Stimulated activated naive B cell treated with anti-CD40 and anti-IgM and Interleukin-4, amounts not matched to agents 10 μg/mL and 1 μg/mL and 100 μg/mL, for 72 hours (primary cell): ENCODE results near the gene ITGB1BP1.

Source experiments
- ATAC-seq, 2 donors: fragments of 150-1000 bp; cut with Tn5 transposase; replicated peaks; 2 replicates each; pipeline ENCODE4 v1.10.0; 2021; ENCODE audit warnings: moderate library complexity in 1 of 2
- DNase-seq: peaks from one replicate; pipeline ENCODE4 v3.0.0; 2021
- H3K27ac Mint-ChIP-seq: one replicate; pipeline ENCODE4 v1.8.0; 2022; ENCODE audit warnings: mild to moderate bottlenecking, mixed read lengths
- H3K27me3 Mint-ChIP-seq, 2 donors: one replicate each; pipeline ENCODE4 v1.8.0; 2022; ENCODE audit warnings: mixed read lengths in 2 of 2
- H3K36me3 Mint-ChIP-seq, 2 donors: one replicate each; pipeline ENCODE4 v1.8.0; 2022; ENCODE audit warnings: mixed read lengths in 2 of 2, mild to moderate bottlenecking in 1 of 2
- H3K4me1 Mint-ChIP-seq, 2 donors: one replicate each; pipeline ENCODE4 v1.8.0; 2022; ENCODE audit warnings: mixed read lengths in 2 of 2, mild to moderate bottlenecking in 1 of 2
- H3K4me3 Mint-ChIP-seq, 2 donors: one replicate each; pipeline ENCODE4 v1.8.0; 2022; ENCODE audit warnings: mild to moderate bottlenecking in 2 of 2, mixed read lengths in 2 of 2, moderate library complexity in 1 of 2
- H3K9me3 Mint-ChIP-seq, 2 donors: one replicate each; pipeline ENCODE4 v1.8.0; 2022; ENCODE audit warnings: mixed read lengths in 2 of 2, mild to moderate bottlenecking in 1 of 2

ITGB1BP1 gene

DNA sequence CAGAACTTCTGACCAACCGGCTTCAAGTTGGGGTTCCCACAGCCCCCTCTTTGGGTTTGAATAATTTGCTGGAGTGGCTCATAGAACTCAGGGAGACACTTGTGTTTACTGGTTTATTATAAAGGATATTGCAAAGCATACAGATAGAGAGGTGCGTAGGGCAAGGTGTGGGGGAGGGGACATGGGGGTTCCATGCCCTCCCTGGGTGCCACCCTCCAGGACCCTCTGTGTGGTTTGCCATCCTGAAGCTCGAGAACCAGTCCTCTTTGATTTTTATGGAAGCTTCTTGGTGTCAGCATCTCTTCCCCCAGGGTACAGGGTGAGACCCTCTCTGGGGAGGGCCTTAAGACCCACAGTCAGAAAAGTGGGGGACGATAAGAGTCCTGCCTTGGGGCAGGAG is 38.8 kb downstream of the ITGB1BP1 start:
- H3K4me3 Mint-ChIP-seq, result no peak overlapping the region
- H3K27me3 Mint-ChIP-seq, result no peaks in the 10 kb centered on the region
- ATAC-seq, result no peak
- H3K36me3 Mint-ChIP-seq, result peaks cover 0 to 3% of the 10 kb centered on the region in 2 donors
- DNase-seq, result no peak
- peaks cover 5% of the 10 kb centered on the region in 2 donors for H3K9me3 Mint-ChIP-seq
- no peak overlapping the region for H3K27ac Mint-ChIP-seq
- H3K4me1 Mint-ChIP-seq, result no peaks in the 10 kb centered on the region

DNA sequence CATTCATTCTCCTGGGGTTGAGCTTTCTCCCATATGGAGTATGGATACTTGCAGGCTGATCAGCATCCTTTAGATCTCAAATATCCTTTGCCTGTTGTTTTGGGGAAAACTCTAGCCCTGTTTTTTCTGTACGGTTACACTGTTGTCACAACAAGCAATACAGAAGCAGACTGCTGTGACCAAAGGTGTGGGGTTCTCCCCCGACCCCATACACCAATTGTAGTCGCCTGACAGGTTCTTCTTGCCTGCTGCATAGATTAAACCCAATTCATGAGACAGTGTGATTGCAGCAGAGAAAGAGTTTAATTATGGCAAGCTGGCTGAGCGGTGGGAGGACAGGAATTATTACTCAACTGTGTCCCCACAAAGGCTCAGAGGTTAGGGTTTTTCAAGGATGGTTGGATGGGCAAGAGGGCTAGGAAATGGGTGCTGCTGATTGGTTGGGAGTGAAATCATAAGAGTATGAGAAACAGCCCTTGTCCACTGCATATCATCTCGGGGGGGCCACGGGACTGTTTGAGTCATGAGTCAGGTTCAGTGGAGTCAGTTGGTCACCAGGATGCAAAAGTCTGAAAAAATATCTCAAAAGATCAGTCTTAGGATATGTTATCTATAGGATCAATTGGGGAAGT is 40.6 kb downstream of the ITGB1BP1 start:
- no peaks in the 10 kb centered on the region for H3K27me3 Mint-ChIP-seq
- no peak for ATAC-seq

DNA sequence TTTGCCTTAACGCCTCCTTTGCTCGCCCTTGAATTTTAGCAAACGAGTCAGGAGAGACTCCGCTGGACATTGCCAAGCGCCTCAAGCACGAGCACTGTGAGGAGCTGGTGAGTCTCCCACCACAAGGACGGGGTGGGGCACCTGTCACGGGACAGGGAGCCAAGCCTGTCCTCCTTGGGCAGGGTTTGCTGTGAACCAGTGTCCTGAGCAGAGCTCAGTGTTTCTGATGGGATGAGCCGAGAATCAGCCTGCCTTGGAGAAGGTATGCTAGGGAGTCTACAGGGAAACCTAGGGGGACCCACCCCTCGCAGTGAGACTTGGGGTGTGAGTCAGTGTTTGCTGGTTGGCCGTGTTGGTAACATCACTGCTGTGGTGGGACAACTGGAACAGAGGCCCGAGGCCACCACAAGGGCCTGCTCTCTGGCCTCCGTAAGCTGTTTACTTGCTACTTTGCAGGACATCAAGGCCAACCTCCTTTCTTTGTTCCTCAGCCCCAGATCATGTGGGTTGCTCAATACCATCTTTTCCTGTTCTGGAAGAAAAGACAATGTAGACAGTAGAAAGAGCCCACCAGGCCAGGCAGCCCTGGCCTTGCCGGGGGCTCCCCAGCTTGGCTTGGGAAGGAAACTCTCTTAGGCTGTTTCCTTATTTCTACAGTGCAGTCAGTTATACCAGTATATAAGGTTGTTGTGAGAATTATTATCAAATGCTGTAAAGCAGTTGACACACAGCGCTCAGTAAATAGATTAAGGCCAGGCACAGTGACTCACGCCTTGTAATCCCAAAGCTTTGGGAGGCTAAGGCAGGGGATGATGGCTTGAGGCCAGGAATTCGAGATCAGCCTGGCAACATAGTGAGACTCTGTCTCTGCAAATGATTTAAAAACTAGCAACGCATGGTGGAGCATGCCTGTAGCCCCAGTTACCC is 42.4 kb downstream of the ITGB1BP1 start:
- DNase-seq (no peak), ATAC-seq (no peak)
- H3K27ac Mint-ChIP-seq, result no peak overlapping the region
- H3K4me3 Mint-ChIP-seq, result no peak overlapping the region
- H3K4me1 Mint-ChIP-seq, result peaks cover 0 to 11% of the 10 kb centered on the region in 2 donors
- no peaks in the 10 kb centered on the region for H3K36me3 Mint-ChIP-seq
- H3K27me3 Mint-ChIP-seq, result no peaks in the 10 kb centered on the region
- H3K9me3 Mint-ChIP-seq, result no peaks in the 10 kb centered on the region

More for the DNA sequence above, 40.6 kb downstream of the ITGB1BP1 start:
- H3K36me3 Mint-ChIP-seq, result peaks cover 0 to 3% of the 10 kb centered on the region in 2 donors
- DNase-seq, result no peak
- H3K4me1 Mint-ChIP-seq, result no peaks in the 10 kb centered on the region
- H3K4me3 Mint-ChIP-seq, result no peak overlapping the region
- H3K9me3 Mint-ChIP-seq, result peaks cover 5% of the 10 kb centered on the region in 2 donors
- no peak overlapping the region for H3K27ac Mint-ChIP-seq

DNA sequence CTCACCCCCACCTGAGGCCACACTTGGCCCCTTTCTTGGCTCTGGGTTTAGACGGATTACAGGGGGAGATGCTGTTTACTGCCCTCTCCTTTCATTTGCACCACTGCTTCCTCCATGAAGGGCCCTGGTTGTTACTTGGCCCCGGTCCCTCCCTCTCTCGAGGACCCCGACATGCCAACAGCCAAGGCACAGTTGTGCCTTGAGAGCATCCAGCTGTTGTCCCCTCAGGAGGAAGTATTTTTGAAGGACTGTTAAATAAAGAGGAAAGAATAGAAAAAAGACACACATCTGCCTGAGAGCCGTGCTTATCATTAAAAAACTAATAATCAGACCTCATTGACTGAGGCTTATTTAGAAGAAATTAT is 44.0 kb downstream of the ITGB1BP1 start:
- Mint-ChIP-seq H3K36me3 (no peaks in the 10 kb centered on the region), H3K4me1 (peaks cover 0 to 12% of the 10 kb centered on the region in 2 donors), H3K9me3 (no peaks in the 10 kb centered on the region), H3K4me3 (no peak overlapping the region), H3K27me3 (peaks cover 0 to 2% of the 10 kb centered on the region in 2 donors), H3K27ac (no peak overlapping the region)
- ATAC-seq, result no peak
- DNase-seq, result no peak

DNA sequence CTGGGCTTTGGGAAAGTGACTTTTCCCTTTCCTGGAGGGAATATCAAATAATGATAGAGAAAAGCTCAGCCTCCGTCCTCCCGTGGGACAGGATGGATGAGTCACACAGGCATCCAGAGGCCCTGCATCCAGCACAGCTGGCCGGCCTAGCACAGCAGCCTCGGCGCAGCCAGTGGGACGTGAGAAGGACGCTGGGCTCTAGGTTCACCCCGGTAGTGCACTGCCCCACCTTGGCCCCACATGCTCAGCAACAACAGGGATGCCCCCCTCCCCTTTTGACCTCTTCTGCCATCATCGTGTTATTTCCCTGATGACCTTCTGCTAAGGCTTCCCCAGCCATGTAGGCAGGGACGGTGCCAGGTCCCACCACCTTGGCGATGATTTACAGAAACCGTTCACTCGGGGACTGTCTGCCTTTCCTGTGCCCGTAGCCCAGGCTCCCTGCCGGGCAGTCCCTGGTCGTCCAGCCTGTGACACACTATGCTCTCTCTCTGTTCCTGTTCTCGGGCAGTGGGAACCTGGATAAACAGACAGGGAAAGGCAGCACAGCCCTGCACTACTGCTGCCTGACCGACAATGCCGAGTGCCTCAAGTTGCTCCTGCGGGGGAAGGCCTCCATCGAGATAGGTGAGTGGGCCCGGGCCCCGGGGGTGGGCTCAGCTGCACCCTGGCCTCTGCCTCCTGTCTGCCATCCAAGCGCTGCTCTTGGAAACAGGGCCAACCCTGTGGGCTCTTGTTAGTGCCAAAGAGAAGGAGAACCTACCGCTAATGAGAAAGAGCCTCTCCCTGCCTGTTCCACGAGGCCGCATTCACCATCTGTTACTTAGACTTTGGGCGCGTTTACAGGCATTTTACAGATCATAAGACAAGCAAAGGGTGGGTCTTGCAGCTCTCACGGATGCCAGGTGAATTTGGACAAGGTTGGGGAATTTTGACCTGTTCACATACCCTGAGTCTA is 44.6 kb downstream of the ITGB1BP1 start:
- DNase-seq (no peak), ATAC-seq (no peak)
- Mint-ChIP-seq H3K36me3 (peaks cover 0 to 3% of the 10 kb centered on the region in 2 donors), H3K4me1 (peaks cover 3 to 12% of the 10 kb centered on the region in 2 donors), H3K4me3 (no peak overlapping the region), H3K27ac (peak overlapping the region; percentile 14), H3K9me3 (no peaks in the 10 kb centered on the region), H3K27me3 (peaks cover 0 to 7% of the 10 kb centered on the region in 2 donors)

DNA sequence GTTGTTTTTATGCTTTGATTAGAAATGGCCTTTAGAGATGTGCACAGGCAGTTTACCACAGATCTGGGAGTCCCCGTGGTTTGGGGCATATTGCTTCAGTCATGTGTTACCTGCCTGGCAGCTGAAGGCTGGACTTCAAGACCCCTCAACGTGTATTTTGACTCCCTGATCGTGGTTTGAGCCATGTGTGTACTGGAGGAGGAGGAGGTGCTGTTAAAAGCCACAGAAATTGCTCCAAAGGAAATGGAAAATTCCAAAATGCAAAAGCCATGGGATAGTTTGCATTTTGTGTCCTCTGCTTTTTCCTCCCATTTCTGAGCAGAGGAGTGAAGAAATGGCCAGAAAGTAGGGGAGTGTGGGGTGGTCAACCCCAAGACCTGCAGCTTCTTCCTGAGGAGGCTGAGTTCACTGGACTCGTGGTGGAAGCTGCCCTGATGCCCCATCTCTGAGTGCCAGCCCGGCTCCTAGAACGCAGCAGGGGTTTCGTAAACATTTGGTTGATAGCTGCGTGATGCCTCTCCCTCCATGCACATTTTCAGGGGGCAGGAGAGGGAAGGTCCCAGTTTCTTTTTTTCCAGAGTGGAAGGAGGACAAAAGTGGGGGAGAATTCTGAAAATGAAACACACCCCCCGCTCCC is 45.7 kb downstream of the ITGB1BP1 start:
- no peak for ATAC-seq
- H3K27me3 Mint-ChIP-seq, result peaks cover 0 to 7% of the 10 kb centered on the region in 2 donors
- no peak for DNase-seq
- peaks cover 8 to 23% of the 10 kb centered on the region in 2 donors for H3K4me1 Mint-ChIP-seq
- H3K27ac Mint-ChIP-seq, result no peak overlapping the region
- H3K9me3 Mint-ChIP-seq, result no peaks in the 10 kb centered on the region
- peaks cover 0 to 3% of the 10 kb centered on the region in 2 donors for H3K36me3 Mint-ChIP-seq
- H3K4me3 Mint-ChIP-seq, result no peak overlapping the region

DNA sequence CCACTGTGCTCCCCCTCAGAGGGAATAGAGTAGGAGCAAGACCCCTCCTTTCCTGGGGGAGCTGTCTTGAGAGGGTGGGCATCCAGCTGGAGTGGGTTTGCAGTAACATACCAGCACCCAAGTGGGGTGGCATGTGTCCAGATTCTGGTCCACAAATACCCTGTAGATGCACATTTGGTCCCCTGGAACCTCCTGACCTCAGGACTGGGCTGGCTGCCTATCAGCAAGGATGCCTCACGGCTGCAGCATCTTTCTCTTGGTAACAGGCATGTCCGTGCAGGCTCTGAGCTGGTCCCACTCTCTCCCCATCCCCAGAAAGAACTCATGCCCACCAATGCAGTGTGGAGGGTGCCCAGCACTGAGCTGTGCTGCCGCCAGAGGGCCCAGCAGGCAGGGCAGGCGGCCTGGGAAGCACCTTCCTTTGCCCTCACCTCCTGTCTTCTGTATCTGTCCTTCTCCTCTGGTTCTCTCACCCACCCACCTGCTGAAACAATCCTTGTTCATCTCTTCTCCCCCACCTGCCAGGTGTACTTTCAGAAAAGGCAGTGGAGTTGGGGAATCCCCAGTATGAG is 47.4 kb downstream of the ITGB1BP1 start:
- no peak for DNase-seq
- Mint-ChIP-seq H3K27ac (no peak overlapping the region), H3K9me3 (no peaks in the 10 kb centered on the region), H3K4me1 (peaks cover 17 to 38% of the 10 kb centered on the region in 2 donors), H3K27me3 (peaks cover 0 to 7% of the 10 kb centered on the region in 2 donors), H3K36me3 (peaks cover 0 to 3% of the 10 kb centered on the region in 2 donors), H3K4me3 (no peak overlapping the region)
- no peak for ATAC-seq

DNA sequence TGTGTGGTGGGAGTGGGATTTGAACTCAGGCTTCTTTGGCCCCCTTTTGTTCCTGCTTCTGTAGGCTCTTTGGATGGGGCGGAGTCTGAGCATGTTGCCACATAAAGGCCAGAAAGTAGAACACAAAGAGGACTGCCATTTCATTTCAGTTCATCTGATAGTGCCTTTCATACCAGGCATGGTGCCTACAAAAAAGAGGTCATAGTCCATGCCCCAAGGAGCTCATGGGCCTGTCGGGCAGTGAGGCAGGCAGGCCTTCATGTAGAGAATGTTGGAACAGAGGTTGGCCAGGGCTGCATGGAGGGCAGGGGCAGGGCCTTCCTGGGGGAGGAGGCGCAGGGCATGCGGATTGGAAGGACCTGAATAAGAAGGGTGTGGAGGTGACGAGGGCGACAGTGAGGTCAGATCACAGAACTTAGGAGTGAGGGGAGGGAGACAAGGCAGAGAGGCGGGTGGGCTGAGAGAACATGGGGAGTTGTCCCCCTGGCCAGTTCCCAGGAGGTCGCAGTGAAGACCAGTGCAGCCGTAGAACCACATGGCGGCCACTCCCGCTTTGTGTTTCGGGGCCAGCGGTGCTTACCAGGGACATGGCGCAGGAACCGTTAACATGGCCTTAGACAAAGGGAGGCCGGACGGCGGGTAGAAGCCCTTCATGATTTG is 49.1 kb downstream of the ITGB1BP1 start:
- DNase-seq (no peak), ATAC-seq (no peak)
- Mint-ChIP-seq H3K4me1 (peaks cover 20 to 43% of the 10 kb centered on the region in 2 donors), H3K9me3 (no peaks in the 10 kb centered on the region), H3K4me3 (no peak overlapping the region), H3K36me3 (peaks cover 0 to 3% of the 10 kb centered on the region in 2 donors), H3K27me3 (peaks cover 0 to 14% of the 10 kb centered on the region in 2 donors), H3K27ac (no peak overlapping the region)

DNA sequence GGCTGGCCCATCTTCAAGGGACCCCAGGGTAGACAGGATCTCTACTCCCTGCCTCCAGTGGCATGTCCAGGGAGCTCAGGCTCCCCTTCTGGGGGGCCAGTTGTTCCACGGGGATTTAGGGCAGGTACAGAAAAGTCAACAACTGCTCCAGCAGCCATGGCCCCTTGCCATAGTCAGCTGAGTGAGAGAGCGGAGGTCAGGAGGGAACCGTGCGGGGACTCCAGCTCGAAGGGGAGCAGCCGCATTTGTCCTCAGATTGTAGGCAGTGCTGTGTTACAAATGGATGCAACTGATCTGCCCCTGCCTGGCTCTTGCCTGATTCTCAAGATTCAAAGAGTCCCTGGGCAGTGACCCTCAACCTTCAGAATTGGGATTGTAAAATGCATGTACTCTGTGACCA is 49.9 kb downstream of the ITGB1BP1 start:
- H3K4me3 Mint-ChIP-seq, result no peak overlapping the region
- H3K4me1 Mint-ChIP-seq, result peaks cover 22 to 43% of the 10 kb centered on the region in 2 donors
- no peak overlapping the region for H3K27ac Mint-ChIP-seq
- peaks cover 0 to 18% of the 10 kb centered on the region in 2 donors for H3K27me3 Mint-ChIP-seq
- peaks cover 0 to 3% of the 10 kb centered on the region in 2 donors for H3K36me3 Mint-ChIP-seq
- H3K9me3 Mint-ChIP-seq, result no peaks in the 10 kb centered on the region
- no peak for DNase-seq
- no peak for ATAC-seq

DNA sequence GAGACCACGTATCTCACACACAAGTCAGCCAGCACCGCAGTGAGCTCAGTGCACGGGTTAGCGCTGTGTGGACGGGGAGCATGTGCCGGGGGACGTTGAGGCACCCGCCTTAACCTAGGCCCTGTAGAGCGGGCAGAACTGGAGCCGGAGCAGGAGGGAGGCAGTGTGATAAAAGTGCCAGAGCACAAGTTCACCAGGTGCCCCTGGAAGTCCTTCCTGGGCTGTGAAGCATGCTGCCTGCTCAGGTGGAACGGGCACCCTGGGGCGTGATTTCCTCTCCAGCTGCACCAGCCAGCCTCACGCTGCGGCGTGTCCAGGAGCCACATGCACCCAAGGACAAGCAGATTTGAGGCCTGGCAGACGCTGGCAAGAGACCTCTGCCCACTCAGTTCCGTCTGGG is 50.3 kb downstream of the ITGB1BP1 start:
- no peaks in the 10 kb centered on the region for H3K9me3 Mint-ChIP-seq
- peaks cover 22 to 43% of the 10 kb centered on the region in 2 donors for H3K4me1 Mint-ChIP-seq
- no peak overlapping the region for H3K27ac Mint-ChIP-seq
- H3K27me3 Mint-ChIP-seq, result peaks cover 0 to 18% of the 10 kb centered on the region in 2 donors
- DNase-seq (peak; percentile 3), ATAC-seq (peak; percentile 33 to 44)
- peaks cover 0 to 3% of the 10 kb centered on the region in 2 donors for H3K36me3 Mint-ChIP-seq
- no peak overlapping the region for H3K4me3 Mint-ChIP-seq

DNA sequence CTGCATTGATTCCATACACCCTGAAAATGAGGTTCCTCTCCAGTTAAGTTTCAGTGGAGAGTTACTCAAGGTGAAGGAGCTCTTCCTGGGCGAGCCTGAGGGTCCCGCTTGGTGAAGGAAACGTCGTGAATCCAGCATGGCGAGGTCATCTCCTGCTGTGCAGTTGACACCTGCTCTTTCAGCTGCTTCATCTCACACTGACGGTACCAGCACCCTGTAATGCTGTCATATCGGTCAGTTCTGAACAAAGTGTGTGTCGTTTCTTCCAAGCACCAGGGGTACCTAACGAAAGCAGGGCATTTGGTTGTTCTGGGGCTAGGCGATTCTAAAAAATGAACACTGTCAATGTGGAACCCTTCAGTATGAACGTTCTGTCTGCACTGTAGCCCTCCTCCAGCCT is 52.6 kb downstream of the ITGB1BP1 start:
- H3K4me3 Mint-ChIP-seq, result no peak overlapping the region
- peaks cover 0 to 3% of the 10 kb centered on the region in 2 donors for H3K36me3 Mint-ChIP-seq
- peaks cover 0 to 24% of the 10 kb centered on the region in 2 donors for H3K27me3 Mint-ChIP-seq
- H3K4me1 Mint-ChIP-seq, result peaks cover 22 to 31% of the 10 kb centered on the region in 2 donors
- H3K27ac Mint-ChIP-seq, result peak overlapping the region; percentile 47
- ATAC-seq, result peak; percentile 13 to 20
- no peaks in the 10 kb centered on the region for H3K9me3 Mint-ChIP-seq
- no peak for DNase-seq

DNA sequence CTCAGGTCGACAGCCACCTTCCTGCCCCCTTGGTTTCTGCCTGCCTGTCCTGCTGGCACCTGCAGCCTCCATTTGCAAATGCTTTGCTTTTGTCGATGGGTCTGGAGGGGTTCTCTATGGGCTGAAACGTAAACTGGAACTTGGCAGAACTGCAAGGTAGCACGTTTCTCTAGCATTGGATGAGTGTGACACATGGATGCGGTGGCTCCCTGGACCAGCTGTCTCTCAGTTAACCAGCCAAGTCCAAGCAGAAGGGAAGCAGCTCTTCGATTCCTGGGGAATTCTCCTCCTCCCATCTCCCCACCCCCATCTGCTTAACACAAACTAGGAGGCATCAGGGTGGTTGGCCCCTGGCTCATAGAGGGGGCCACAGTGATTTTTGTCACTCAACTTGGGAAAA is 57.3 kb downstream of the ITGB1BP1 start:
- DNase-seq (no peak), ATAC-seq (no peak)
- Mint-ChIP-seq H3K27ac (no peak overlapping the region), H3K4me1 (peaks cover 5 to 8% of the 10 kb centered on the region in 2 donors), H3K4me3 (no peak overlapping the region), H3K9me3 (no peaks in the 10 kb centered on the region), H3K36me3 (no peaks in the 10 kb centered on the region), H3K27me3 (peaks cover 0 to 17% of the 10 kb centered on the region in 2 donors)

DNA sequence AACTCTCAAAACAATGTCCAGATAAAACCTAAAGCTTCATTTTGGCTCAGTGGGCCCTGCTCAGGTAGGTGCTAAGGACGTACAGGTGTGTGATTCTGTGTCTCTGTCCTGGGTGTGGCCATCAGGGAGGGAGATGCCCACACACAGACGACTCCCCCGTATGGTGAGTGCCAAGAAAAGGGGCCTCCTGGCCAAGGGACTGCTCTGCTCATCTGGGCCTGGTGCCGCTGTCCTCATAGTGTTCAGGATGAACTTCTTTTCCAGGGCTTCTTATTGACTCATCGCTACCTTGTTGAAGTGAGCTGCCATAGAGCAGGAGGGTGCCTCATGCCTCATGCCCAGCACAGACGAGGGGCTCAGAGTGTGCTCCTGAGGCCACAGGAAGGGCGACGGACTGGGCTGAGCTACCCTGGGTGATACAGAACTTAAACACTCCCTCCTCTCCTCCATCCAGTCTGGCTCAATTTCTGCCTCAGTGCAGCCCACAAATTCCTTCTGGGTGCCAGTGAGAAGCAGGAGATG is 57.8 kb downstream of the ITGB1BP1 start:
- no peak for ATAC-seq
- no peaks in the 10 kb centered on the region for H3K9me3 Mint-ChIP-seq

More for the DNA sequence above, 57.8 kb downstream of the ITGB1BP1 start:
- Mint-ChIP-seq H3K27ac (no peak overlapping the region), H3K27me3 (peaks cover 0 to 17% of the 10 kb centered on the region in 2 donors), H3K36me3 (no peaks in the 10 kb centered on the region), H3K4me3 (no peak overlapping the region), H3K4me1 (peaks cover 3 to 8% of the 10 kb centered on the region in 2 donors)
- DNase-seq, result no peak
